H1 (cell line): ENCODE results near the gene MYL2. TPM values are rescaled to one million over a fixed set of nuclear protein-coding genes. Genes with fewer than 3 reads are reported as not detected.

Experiments
- CTCF ChIA-PET: fragments of 300-600 bp; sonication (Branson Sonifier 250); formaldehyde crosslinking; loops from one replicate; lab custom pipeline; 2021; ENCODE audit not compliant: partially characterized antibody; lab: Charles Lee
- POLR2A ChIA-PET: fragments of 300-600 bp; sonication (Branson Sonifier 250); formaldehyde crosslinking; loops from one replicate; lab custom pipeline; 2021; ENCODE audit warnings: inconsistent platforms; ENCODE audit not compliant: partially characterized antibody; lab: Charles Lee
- DNase-seq, 2 experiments: peaks; one replicate each; pipeline versions ENCODE4 v3.0.0 to v3.0.0-alpha.2; 2010 to 2022; ENCODE audit warnings: low spot score in 2 of 2, low read depth in 1 of 2, mixed read lengths in 1 of 2
- FAIRE-seq: peaks from 2 replicates; lab custom pipeline; 2011; peaks lifted over from hg19 to GRCh38; lab: Jason Lieb, UNC
- H2AFZ ChIP-seq: 2 replicates; pipeline ENCODE4 v1.8.1; 2012; ENCODE audit warnings: low read length, inconsistent platforms
- H2AK5ac ChIP-seq: 2 replicates; pipeline ENCODE4 v1.6.1; 2013; ENCODE audit warnings: low read depth, low read length
- H2BK120ac ChIP-seq: replicated peaks from 2 replicates; pipeline ENCODE3; 2013; ENCODE audit warnings: low read depth, low read length, inconsistent platforms
- H2BK12ac ChIP-seq: 2 replicates; pipeline ENCODE4 v1.6.1; 2013; ENCODE audit warnings: low read depth, low read length
- H2BK15ac ChIP-seq: 2 replicates; pipeline ENCODE4 v1.6.1; 2013; ENCODE audit warnings: low read length
- H2BK20ac ChIP-seq: 2 replicates; pipeline ENCODE4 v1.6.1; 2013; ENCODE audit warnings: low read length
- H2BK5ac ChIP-seq: 2 replicates; pipeline ENCODE4 v1.6.1; 2013; ENCODE audit warnings: low read depth, low read length
- H3K14ac ChIP-seq: 2 replicates; pipeline ENCODE4 v1.6.1; 2013; ENCODE audit warnings: inconsistent platforms; ENCODE audit not compliant: insufficient read length
- H3K18ac ChIP-seq: 2 replicates; pipeline ENCODE4 v1.6.1; 2013; ENCODE audit warnings: low read length; ENCODE audit errors: extremely low read depth
- H3K23ac ChIP-seq: 2 replicates; pipeline ENCODE4 v1.6.1; 2013; ENCODE audit warnings: inconsistent platforms; ENCODE audit not compliant: insufficient read length
- H3K23me2 ChIP-seq: 2 replicates; pipeline ENCODE4 v1.6.1; 2013; ENCODE audit warnings: low read depth, low read length
- H3K27ac ChIP-seq: 2 replicates; pipeline ENCODE4 v1.6.1; 2011; ENCODE audit warnings: low read depth, low read length, inconsistent platforms
- H3K27me3 ChIP-seq, 4 experiments: replicated peaks in 1 of 4; 1 replicate in 1 of 4; 2 replicates in 3 of 4; pipeline versions ENCODE4 v1.6.1 to v1.8.1; 2011 to 2013; ENCODE audit warnings: low read length in 3 of 4, mild to moderate bottlenecking in 3 of 4, inconsistent platforms in 2 of 4, mixed read lengths in 2 of 4, moderate library complexity in 1 of 4; ENCODE audit not compliant: control insufficient read depth in 3 of 4, insufficient read depth in 3 of 4; ENCODE audit errors: extremely low read depth in 1 of 4
- H3K36me3 ChIP-seq, 4 experiments: 2 replicates each; pipeline versions ENCODE4 v1.6.1 to v1.8.1; 2011 to 2013; ENCODE audit warnings: mild to moderate bottlenecking in 4 of 4, low read length in 3 of 4, moderate library complexity in 2 of 4, control low read depth in 1 of 4, inconsistent platforms in 1 of 4; ENCODE audit not compliant: insufficient read depth in 4 of 4, control insufficient read depth in 2 of 4
- H3K4ac ChIP-seq: replicated peaks from 2 replicates; pipeline ENCODE3; 2013; ENCODE audit warnings: low read length, low read depth, mixed read lengths, inconsistent platforms; ENCODE audit not compliant: insufficient read length
- H3K4me1 ChIP-seq, 4 experiments: replicated peaks in 1 of 4; 1 replicate in 1 of 4; 2 replicates in 3 of 4; pipeline versions ENCODE4 v1.6.1 to v1.8.1; 2011 to 2013; ENCODE audit warnings: low read length in 3 of 4, inconsistent platforms in 2 of 4, mixed read lengths in 1 of 4; ENCODE audit not compliant: insufficient read depth in 4 of 4, control insufficient read depth in 3 of 4
- H3K4me2 ChIP-seq, 2 experiments: 2 replicates each; pipeline versions ENCODE4 v1.6.1 to v1.8.1; 2011 to 2013; ENCODE audit warnings: low read depth in 2 of 2, low read length in 2 of 2, control low read depth in 1 of 2, inconsistent platforms in 1 of 2, mild to moderate bottlenecking in 1 of 2; ENCODE audit not compliant: insufficient read depth in 1 of 2
- H3K4me3 ChIP-seq, 4 experiments: fragments of 200-600, 300-600 bp in 1 of 4; sonication (generic), shearing (Covaris generic), sonication (Bioruptor Twin) in 1 of 4; 2 replicates each; pipeline versions ENCODE4 v1.5.1 to v1.8.1; 2011 to 2016; ENCODE audit warnings: low read length in 4 of 4, low read depth in 3 of 4, control low read depth in 2 of 4, inconsistent platforms in 2 of 4, mild to moderate bottlenecking in 2 of 4, mixed read lengths in 1 of 4, moderate library complexity in 1 of 4; ENCODE audit not compliant: insufficient read depth in 2 of 4; ENCODE audit errors: extremely low read depth in 1 of 4
- H3K56ac ChIP-seq: replicated peaks from 2 replicates; pipeline ENCODE3; 2013; ENCODE audit warnings: low read depth, mild to moderate bottlenecking, mixed read lengths, low read length, inconsistent platforms; ENCODE audit not compliant: insufficient read length
- H3K79me1 ChIP-seq: 2 replicates; pipeline ENCODE4 v1.6.1; 2013; ENCODE audit warnings: low read depth, low read length, control low read depth
- H3K79me2 ChIP-seq, 2 experiments: 2 replicates each; pipeline versions ENCODE4 v1.6.1 to v1.8.1; 2012 to 2013; ENCODE audit warnings: low read length in 2 of 2, mild to moderate bottlenecking in 2 of 2, inconsistent platforms in 1 of 2; ENCODE audit not compliant: insufficient read depth in 2 of 2, control insufficient read depth in 1 of 2
- H3K9ac ChIP-seq, 4 experiments: replicated peaks in 1 of 4; 1 replicate in 1 of 4; 2 replicates in 3 of 4; pipeline versions ENCODE4 v1.6.1 to v1.8.1; 2011 to 2013; ENCODE audit warnings: low read depth in 3 of 4, low read length in 3 of 4, control low read depth in 2 of 4, mild to moderate bottlenecking in 2 of 4, moderate library complexity in 2 of 4, inconsistent platforms in 1 of 4; ENCODE audit errors: extremely low read depth in 1 of 4
- H3K9me3 ChIP-seq, 2 experiments: 2 replicates each; pipeline versions ENCODE4 v1.6.1 to v1.8.1; 2012 to 2013; ENCODE audit warnings: mild to moderate bottlenecking in 2 of 2, moderate library complexity in 2 of 2, control low read depth in 1 of 2, inconsistent platforms in 1 of 2, low read depth in 1 of 2, low read length in 1 of 2, mixed read lengths in 1 of 2; ENCODE audit not compliant: insufficient read depth in 2 of 2
- H4K20me1 ChIP-seq, 2 experiments: replicated peaks in 1 of 2; 2 replicates each; pipeline versions ENCODE3 to v1.8.1; 2011 to 2013; ENCODE audit warnings: inconsistent platforms in 2 of 2, low read length in 2 of 2, mild to moderate bottlenecking in 1 of 2; ENCODE audit not compliant: insufficient read depth in 2 of 2, control insufficient read depth in 1 of 2
- H4K5ac ChIP-seq: 2 replicates; pipeline ENCODE4 v1.6.1; 2013; ENCODE audit warnings: low read length, low read depth, mixed read lengths, inconsistent platforms; ENCODE audit not compliant: insufficient read length
- H4K8ac ChIP-seq: 2 replicates; pipeline ENCODE4 v1.8.0; 2013; ENCODE audit warnings: mild to moderate bottlenecking, moderate library complexity, low read length, inconsistent platforms; ENCODE audit not compliant: insufficient read depth; ENCODE audit errors: extremely low read depth
- H4K91ac ChIP-seq: replicated peaks from 2 replicates; pipeline ENCODE3; 2013; ENCODE audit warnings: low read length, mixed read lengths, inconsistent platforms; ENCODE audit not compliant: insufficient read length
- whole genome bisulfite sequencing, 2 experiments: shearing (Covaris generic) in 1 of 2; methylation state at CpG; one replicate each; pipeline versions ENCODE4 v1.1.6 to v1.1.7; 2013 to 2015; ENCODE audit warnings: low lambda C conversion rate in 2 of 2, mixed read lengths in 2 of 2, inconsistent platforms in 1 of 2, low coverage in 1 of 2, missing lambda C conversion rate in 1 of 2; ENCODE audit not compliant: insufficient replicate concordance in 2 of 2, insufficient coverage in 1 of 2, insufficient read length in 1 of 2; ENCODE audit errors: extremely low coverage in 1 of 2, missing lambda C conversion rate in 1 of 2; 5-methylcytosine and 5-hydroxymethylcytosine counted together
- polyA plus RNA-seq, 7 experiments: library from polyadenylated mRNA; depleted of rRNA in 3 of 7; stranded (reverse) in 5 of 7; unstranded in 2 of 7; fragments of >200 nt in 5 of 7; fragments of 200-250 nt in 2 of 7; gene quantifications; 1 replicate in 5 of 7; 2 replicates in 1 of 7; 4 replicates in 1 of 7; pipeline versions ENCODE4 v1.2.1 to v1.2.3, GENCODE V29; 2011 to 2013; ENCODE audit warnings: missing spikeins in 2 of 7, mixed read lengths in 2 of 7
- total RNA-seq: library from RNA; stranded (reverse); fragmentation: NEBNext Ultra II Directional; extraction: Animal tissue kit (Norgen Biotek cat#: 25700); gene quantifications from 2 replicates; pipeline ENCODE4 v1.2.1, GENCODE V29; 2021

Gene MYL2
- total and polyA plus RNA-seq, 2 of the 8 experiments (the other 6 are each of a cell fraction or from before 2014, with no cell fraction given) = not detected

DNA sequence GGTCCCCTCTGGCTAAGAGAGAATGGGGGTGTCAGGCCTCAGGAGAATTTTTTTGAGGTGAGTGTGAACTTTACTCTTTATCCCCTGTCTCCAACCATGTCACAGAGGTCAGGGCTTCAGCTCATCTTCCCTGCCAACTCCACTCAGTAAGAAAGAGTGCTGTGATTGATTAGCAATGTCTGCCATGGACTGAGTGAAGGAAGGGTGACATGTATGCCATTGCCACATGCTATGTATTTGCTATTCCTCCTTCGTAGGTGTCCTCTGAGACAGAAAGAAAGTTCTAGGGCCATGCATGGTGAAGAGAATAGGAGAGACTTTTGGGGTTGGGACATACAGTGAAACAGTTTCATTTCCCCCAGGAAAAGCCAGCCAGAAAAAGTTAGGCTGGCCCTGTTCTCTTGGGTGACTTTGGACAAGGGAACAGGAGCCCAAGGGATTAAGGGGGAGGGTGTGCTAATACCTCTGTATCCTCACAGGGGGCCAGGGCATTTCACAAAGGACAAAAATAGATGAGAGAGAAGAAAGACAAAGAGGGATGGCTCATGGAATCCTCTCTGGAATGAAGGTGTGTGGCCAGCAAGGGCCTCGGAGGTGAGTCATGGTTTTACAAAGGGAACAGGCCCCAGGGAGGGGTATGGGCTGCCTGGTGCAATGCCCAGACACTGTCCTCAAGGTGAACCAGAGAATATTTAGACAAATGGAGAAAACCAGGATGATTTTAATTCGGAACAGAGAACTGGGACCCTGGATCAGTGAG lies 13.9 kb upstream of the MYL2 start:
- POLR2A ChIA-PET = interaction anchor here (0.8 to 1.3 kb wide), 3 partner anchors 11 to 335 kb away, joined by 3 to 4 read pairs (median 3); no protein-coding TSS in a partner anchor
- no peak for FAIRE-seq

More for the DNA sequence above, 13.9 kb upstream of the MYL2 start:
- no peaks in the 10 kb centered on the region; a peak in 1 of 4 replicates for H3K79me2 ChIP-seq
- H2AK5ac ChIP-seq = peak overlapping the region; percentile 3; the same call in 1 of the 2 replicates
- no peak overlapping the region for H3K23ac ChIP-seq
- peak overlapping the region; percentile 3 to 29; a peak in 3 of 4 replicates for H3K4me2 ChIP-seq
- peaks cover 5% of the 10 kb centered on the region; the same call in 1 of the 2 replicates for H3K23me2 ChIP-seq
- H3K4me1 ChIP-seq = peaks cover 3 to 19% (median 13%) of the 10 kb centered on the region in 4 experiments
- H3K27me3 ChIP-seq = peaks cover 0 to 2% (median 0%) of the 10 kb centered on the region in 4 experiments; a peak in 3 of 7 replicates
- H3K27ac ChIP-seq = peak overlapping the region; percentile 43; the same call in 1 of the 2 replicates
- H3K36me3 ChIP-seq = no peaks in the 10 kb centered on the region
- H2BK20ac ChIP-seq = peak overlapping the region; percentile 88
- CTCF ChIA-PET = interaction anchor here (0.5 to 1.8 kb wide), 4 partner anchors 12 to 525 kb away, joined by 3 to 5 read pairs (median 4); no protein-coding TSS in a partner anchor
- H3K9me3 ChIP-seq = no peaks in the 10 kb centered on the region
- no peak overlapping the region for H2AFZ ChIP-seq
- H4K5ac ChIP-seq = peak overlapping the region; percentile 27
- peak in 1 of 2 experiments; percentile 46 for DNase-seq
- 0 out of 7 replicates have a peak overlapping the region, but pooled peaks of 1 of the 4 experiments have one; percentile 25 for H3K9ac ChIP-seq
- H3K14ac ChIP-seq = peak overlapping the region; percentile 9
- H2BK5ac ChIP-seq = peak overlapping the region; percentile 84; the same call in 1 of the 2 replicates
- peak overlapping the region; percentile 89 for H2BK120ac ChIP-seq
- H3K18ac ChIP-seq = peak overlapping the region; percentile 73
- no peak overlapping the region for H4K8ac ChIP-seq
- H4K91ac ChIP-seq = peak overlapping the region; percentile 34
- peak overlapping the region in 1 of 4 experiments; percentile 18; a peak in 1 of 8 replicates for H3K4me3 ChIP-seq
- H3K4ac ChIP-seq = no peak overlapping the region
- H3K79me1 ChIP-seq = no peaks in the 10 kb centered on the region
- no peak overlapping the region for H3K56ac ChIP-seq
- H2BK15ac ChIP-seq = peak overlapping the region; percentile 11; the same call in 1 of the 2 replicates
- peak overlapping the region; percentile 45 for H2BK12ac ChIP-seq
- 67% methylated on average over 3 of the region's 3 CpGs; no CpG with 5 or more reads in 1 of the 2 experiments for WGBS, 2 experiments
- H4K20me1 ChIP-seq = peaks cover 0 to 4% of the 10 kb centered on the region in 2 experiments
